Endothelial cell (in vitro differentiated cells): ENCODE measurements around the gene FAM13B. TPM values are rescaled to one million over a fixed set of nuclear protein-coding genes. Genes with fewer than 3 reads are reported as not detected.
"Not testable (repeated sequence)": the region's sequence is repeated elsewhere in the genome, so short reads cannot be mapped to it uniquely, and the experiment has no call there.

Source experiments
- DNase-seq: peaks from one replicate; pipeline ENCODE4 v3.0.0; 2021; ENCODE audit warnings: low spot score
- H3K27ac Mint-ChIP-seq: one replicate; pipeline ENCODE4 v1.8.0; 2021; ENCODE audit warnings: mixed read lengths, inconsistent platforms; ENCODE audit not compliant: unreplicated experiment
- H3K27me3 Mint-ChIP-seq: one replicate; pipeline ENCODE4 v1.8.0; 2021; ENCODE audit warnings: mild to moderate bottlenecking, moderate library complexity, mixed read lengths, inconsistent platforms; ENCODE audit not compliant: unreplicated experiment
- H3K36me3 Mint-ChIP-seq: one replicate; pipeline ENCODE4 v1.8.0; 2021; ENCODE audit warnings: mild to moderate bottlenecking, low read depth, mixed read lengths, inconsistent platforms; ENCODE audit not compliant: unreplicated experiment
- H3K4me1 Mint-ChIP-seq: one replicate; pipeline ENCODE4 v1.8.0; 2021; ENCODE audit warnings: mild to moderate bottlenecking, mixed read lengths, inconsistent platforms; ENCODE audit not compliant: unreplicated experiment
- H3K4me3 Mint-ChIP-seq: one replicate; pipeline ENCODE4 v1.8.0; 2021; ENCODE audit warnings: mild to moderate bottlenecking, mixed read lengths, inconsistent platforms; ENCODE audit not compliant: unreplicated experiment
- H3K9me3 Mint-ChIP-seq: one replicate; pipeline ENCODE4 v1.8.0; 2021; ENCODE audit warnings: mixed read lengths, inconsistent platforms; ENCODE audit not compliant: unreplicated experiment
- CTCF ChIP-seq: fragments of 200-600 bp; sonication (generic); IDR thresholded peaks from one replicate; pipeline ENCODE4 v1.5.0; 2021; ENCODE audit warnings: antibody characterized with exemption; ENCODE audit not compliant: unreplicated experiment
- total RNA-seq: library from RNA; stranded (reverse); fragmentation: NEBNext Ultra II Directional; extraction: Animal tissue kit (Norgen Biotek cat#: 25700); gene quantifications from one replicate; pipeline ENCODE4 v1.2.1, GENCODE V29; 2021; ENCODE audit not compliant: unreplicated experiment

The FAM13B gene
- total RNA-seq, 1 donor from 2014 or later = 31.2 TPM

GRCh38 chr5:138054206-138054605, 21.3 kb upstream of the FAM13B start:
- Mint-ChIP-seq H3K36me3 (no peaks in the 10 kb centered on the region), H3K27me3 (no peaks in the 10 kb centered on the region), H3K9me3 (no peaks in the 10 kb centered on the region), H3K4me3 (no peak overlapping the region), H3K27ac (no peak overlapping the region), H3K4me1 (peaks cover 3% of the 10 kb centered on the region)
- no peak for DNase-seq
- no peak for TF ChIP-seq CTCF

GRCh38 chr5:138053554-138053953, 20.7 kb upstream of the FAM13B start:
- Mint-ChIP-seq H3K4me3 (no peak overlapping the region), H3K36me3 (no peaks in the 10 kb centered on the region), H3K27ac (no peak overlapping the region), H3K9me3 (no peaks in the 10 kb centered on the region), H3K4me1 (peaks cover 3% of the 10 kb centered on the region), H3K27me3 (no peaks in the 10 kb centered on the region)
- no peak for DNase-seq
- TF ChIP-seq CTCF = no peak

- not testable (repeated sequence) for DNase-seq, H3K9me3 Mint-ChIP-seq, H3K4me3 Mint-ChIP-seq, H3K27me3 Mint-ChIP-seq, H3K27ac Mint-ChIP-seq, H3K36me3 Mint-ChIP-seq, H3K4me1 Mint-ChIP-seq
These were observed 19.8 kb upstream of the FAM13B start for GRCh38 chr5:138052718-138053117.

GRCh38 chr5:138051441-138052296, 18.8 kb upstream of the FAM13B start:
- H3K27me3 Mint-ChIP-seq = no peaks in the 10 kb centered on the region
- H3K4me1 Mint-ChIP-seq = peaks cover 3% of the 10 kb centered on the region
- no peak overlapping the region for H3K27ac Mint-ChIP-seq
- no peaks in the 10 kb centered on the region for H3K36me3 Mint-ChIP-seq
- H3K4me3 Mint-ChIP-seq = no peak overlapping the region
- H3K9me3 Mint-ChIP-seq = no peaks in the 10 kb centered on the region
- DNase-seq = no peak
- TF ChIP-seq CTCF = no peak

- H3K27me3 Mint-ChIP-seq, H3K27ac Mint-ChIP-seq, H3K4me3 Mint-ChIP-seq, H3K4me1 Mint-ChIP-seq, H3K36me3 Mint-ChIP-seq, H3K9me3 Mint-ChIP-seq, DNase-seq: not testable (repeated sequence)
These were observed 12.4 kb upstream of the FAM13B start for GRCh38 chr5:138045283-138045682.

GRCh38 chr5:138038826-138039225, 5.9 kb upstream of the FAM13B start:
- no peak for DNase-seq

More at GRCh38 chr5:138038826-138039225, 5.9 kb upstream of the FAM13B start:
- Mint-ChIP-seq H3K4me3 (no peak overlapping the region), H3K27ac (no peak overlapping the region), H3K4me1 (no peaks in the 10 kb centered on the region), H3K27me3 (no peaks in the 10 kb centered on the region), H3K9me3 (no peaks in the 10 kb centered on the region), H3K36me3 (no peaks in the 10 kb centered on the region)
- no peak for TF ChIP-seq CTCF
